ENCODE data around the gene PCDHGA11. TPM values are rescaled to one million over a fixed set of nuclear protein-coding genes. Genes with fewer than 3 reads are reported as not detected.
"Not testable (repeated sequence)": the region's sequence is repeated elsewhere in the genome, so short reads cannot be mapped to it uniquely, and the experiment has no call there.

Gene PCDHGA11
- polyA plus RNA-seq, 1 donor, result 1.4 TPM

DNA sequence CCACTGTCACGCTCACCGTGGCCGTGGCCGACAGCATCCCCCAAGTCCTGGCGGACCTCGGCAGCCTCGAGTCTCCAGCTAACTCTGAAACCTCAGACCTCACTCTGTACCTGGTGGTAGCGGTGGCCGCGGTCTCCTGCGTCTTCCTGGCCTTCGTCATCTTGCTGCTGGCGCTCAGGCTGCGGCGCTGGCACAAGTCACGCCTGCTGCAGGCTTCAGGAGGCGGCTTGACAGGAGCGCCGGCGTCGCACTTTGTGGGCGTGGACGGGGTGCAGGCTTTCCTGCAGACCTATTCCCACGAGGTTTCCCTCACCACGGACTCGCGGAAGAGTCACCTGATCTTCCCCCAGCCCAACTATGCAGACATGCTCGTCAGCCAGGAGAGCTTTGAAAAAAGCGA lies 11.9 kb downstream of the PCDHGA11 start:
- H3K9me3 ChIP-seq (ENCODE audit: control insufficient read depth, low read depth, low read length), result peaks cover 43% of the 10 kb centered on the region

GRCh38 chr5:141434006-141434405 lies 13.2 kb downstream of the PCDHGA11 start:
- no CpG with 5 or more reads among the region's 2 CpGs for WGBS (ENCODE audit: insufficient coverage, low lambda C conversion rate)
- Histone ChIP-seq H3K9me3 (ENCODE audit: control insufficient read depth, low read depth, low read length) (peaks cover 38% of the 10 kb centered on the region), H3K4me3 (ENCODE audit: low read length) (no peak overlapping the region)

More for the DNA sequence above, 11.9 kb downstream of the PCDHGA11 start:
- H3K27ac ChIP-seq (ENCODE audit: low read length); H3K36me3 ChIP-seq (ENCODE audit: control insufficient read depth, insufficient read depth, low read length); DNase-seq; H3K4me1 ChIP-seq (ENCODE audit: control insufficient read depth, insufficient read depth, low read length); H3K4me3 ChIP-seq (ENCODE audit: low read length): not testable (repeated sequence)
- WGBS (ENCODE audit: insufficient coverage, low lambda C conversion rate), result 8% methylated on average over 2 of the region's 29 CpGs
- H3K27me3 ChIP-seq (ENCODE audit: control insufficient read depth, insufficient read depth, low read length), result peaks cover 35% of the 10 kb centered on the region

DNA sequence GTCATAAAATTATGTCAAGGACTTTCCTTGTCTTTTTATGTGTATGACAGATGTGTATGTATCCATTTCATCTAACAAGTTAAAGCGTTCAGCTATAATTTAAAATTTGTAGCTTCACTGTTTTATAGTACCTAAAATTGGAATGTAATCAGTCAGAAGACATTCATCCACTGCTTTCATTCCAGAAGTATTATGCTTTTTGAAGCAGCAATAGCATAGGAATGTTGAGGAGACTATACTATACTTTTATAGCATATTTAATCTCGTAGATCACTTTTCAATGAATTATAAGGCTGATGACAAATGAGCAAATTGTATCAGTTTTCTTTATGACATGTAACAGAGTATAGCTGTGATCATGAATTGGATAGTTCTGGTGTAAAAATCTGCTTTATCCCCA lies 16.4 kb downstream of the PCDHGA11 start:
- H3K4me3 ChIP-seq (ENCODE audit: low read length), result no peak overlapping the region
- peaks cover 9% of the 10 kb centered on the region for H3K27me3 ChIP-seq (ENCODE audit: control insufficient read depth, insufficient read depth, low read length)
- H3K9me3 ChIP-seq (ENCODE audit: control insufficient read depth, low read depth, low read length), result peaks cover 34% of the 10 kb centered on the region
- 89% methylated on average over 1 of the region's 2 CpGs for WGBS (ENCODE audit: insufficient coverage, low lambda C conversion rate)
- H3K36me3 ChIP-seq (ENCODE audit: control insufficient read depth, insufficient read depth, low read length), result no peaks in the 10 kb centered on the region
- no peak overlapping the region for H3K27ac ChIP-seq (ENCODE audit: low read length)
- no peaks in the 10 kb centered on the region for H3K4me1 ChIP-seq (ENCODE audit: control insufficient read depth, insufficient read depth, low read length)
- no peak for DNase-seq

More at GRCh38 chr5:141434006-141434405, 13.2 kb downstream of the PCDHGA11 start:
- H3K4me1 ChIP-seq (ENCODE audit: control insufficient read depth, insufficient read depth, low read length), result no peaks in the 10 kb centered on the region
- peaks cover 29% of the 10 kb centered on the region for H3K27me3 ChIP-seq (ENCODE audit: control insufficient read depth, insufficient read depth, low read length)
- no peak overlapping the region for H3K27ac ChIP-seq (ENCODE audit: low read length)
- no peaks in the 10 kb centered on the region for H3K36me3 ChIP-seq (ENCODE audit: control insufficient read depth, insufficient read depth, low read length)
- no peak for DNase-seq

GRCh38 chr5:141439411-141440141 lies 18.7 kb downstream of the PCDHGA11 start:
- H3K4me1 ChIP-seq (ENCODE audit: control insufficient read depth, insufficient read depth, low read length), result no peaks in the 10 kb centered on the region

DNA sequence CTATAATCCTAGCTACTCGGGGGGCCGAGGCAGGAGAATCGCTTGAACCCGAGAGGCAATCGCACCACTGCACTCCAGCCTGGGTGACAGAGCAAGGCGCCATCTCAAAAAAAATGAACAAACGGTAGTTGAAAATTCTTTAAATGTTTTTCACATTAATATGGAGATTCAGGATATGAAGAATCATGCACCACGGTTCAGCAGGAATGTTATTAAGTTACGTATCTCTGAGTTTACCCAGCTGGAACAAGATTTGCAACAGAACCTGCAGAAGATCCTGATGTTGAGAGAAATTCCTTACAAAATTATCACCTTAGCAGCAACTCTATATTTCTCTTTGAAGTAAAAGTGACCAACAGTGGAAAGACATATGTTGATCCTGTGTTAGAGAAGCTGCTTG lies 19.5 kb downstream of the PCDHGA11 start:
- H3K4me3 ChIP-seq (ENCODE audit: low read length), result no peak overlapping the region
- DNase-seq, result no peak
- no peaks in the 10 kb centered on the region for H3K4me1 ChIP-seq (ENCODE audit: control insufficient read depth, insufficient read depth, low read length)
- H3K27me3 ChIP-seq (ENCODE audit: control insufficient read depth, insufficient read depth, low read length), result no peaks in the 10 kb centered on the region
- peaks cover 21% of the 10 kb centered on the region for H3K9me3 ChIP-seq (ENCODE audit: control insufficient read depth, low read depth, low read length)
- H3K36me3 ChIP-seq (ENCODE audit: control insufficient read depth, insufficient read depth, low read length), result no peaks in the 10 kb centered on the region
- no peak overlapping the region for H3K27ac ChIP-seq (ENCODE audit: low read length)
- WGBS (ENCODE audit: insufficient coverage, low lambda C conversion rate), result 100% methylated on average over 1 of the region's 9 CpGs

More at GRCh38 chr5:141439411-141440141, 18.7 kb downstream of the PCDHGA11 start:
- WGBS (ENCODE audit: insufficient coverage, low lambda C conversion rate), result no CpG with 5 or more reads among the region's 10 CpGs
- Histone ChIP-seq H3K27ac (ENCODE audit: low read length) (no peak overlapping the region), H3K27me3 (ENCODE audit: control insufficient read depth, insufficient read depth, low read length) (no peaks in the 10 kb centered on the region), H3K9me3 (ENCODE audit: control insufficient read depth, low read depth, low read length) (peaks cover 21% of the 10 kb centered on the region), H3K36me3 (ENCODE audit: control insufficient read depth, insufficient read depth, low read length) (no peaks in the 10 kb centered on the region), H3K4me3 (ENCODE audit: low read length) (no peak overlapping the region)
- DNase-seq, result no peak

GRCh38 chr5:141441571-141442170 lies 20.8 kb downstream of the PCDHGA11 start:
- H3K4me1 ChIP-seq (ENCODE audit: control insufficient read depth, insufficient read depth, low read length), result no peaks in the 10 kb centered on the region
- no peaks in the 10 kb centered on the region for H3K36me3 ChIP-seq (ENCODE audit: control insufficient read depth, insufficient read depth, low read length)
- no peak for DNase-seq
- no CpG with 5 or more reads among the region's 50 CpGs for WGBS (ENCODE audit: insufficient coverage, low lambda C conversion rate)
- peaks cover 21% of the 10 kb centered on the region for H3K9me3 ChIP-seq (ENCODE audit: control insufficient read depth, low read depth, low read length)
- no peak overlapping the region for H3K27ac ChIP-seq (ENCODE audit: low read length)
- H3K4me3 ChIP-seq (ENCODE audit: low read length), result no peak overlapping the region
- H3K27me3 ChIP-seq (ENCODE audit: control insufficient read depth, insufficient read depth, low read length), result no peaks in the 10 kb centered on the region

- H3K27me3 ChIP-seq (ENCODE audit: control insufficient read depth, insufficient read depth, low read length), result no peaks in the 10 kb centered on the region
- no peaks in the 10 kb centered on the region for H3K36me3 ChIP-seq (ENCODE audit: control insufficient read depth, insufficient read depth, low read length)
- no peaks in the 10 kb centered on the region for H3K9me3 ChIP-seq (ENCODE audit: control insufficient read depth, low read depth, low read length)
- no peak overlapping the region for H3K27ac ChIP-seq (ENCODE audit: low read length)
- H3K4me1 ChIP-seq (ENCODE audit: control insufficient read depth, insufficient read depth, low read length), result no peaks in the 10 kb centered on the region
- WGBS (ENCODE audit: insufficient coverage, low lambda C conversion rate), result no CpG with 5 or more reads among the region's 3 CpGs
- H3K4me3 ChIP-seq (ENCODE audit: low read length), result no peak overlapping the region
- no peak for DNase-seq
Observed at GRCh38 chr5:141465351-141465750, 44.5 kb downstream of the PCDHGA11 start.

Other genes with a start within 250 kb of the PCDHGA11 start
- 1.3 TPM for gene PCDHB7, start 248.4 kb upstream of the PCDHGA11 start, polyA plus RNA-seq
- 0.67 TPM for gene PCDHB8, start 243.3 kb upstream of the PCDHGA11 start, polyA plus RNA-seq
- gene PCDHB16, start 238.7 kb upstream of the PCDHGA11 start, polyA plus RNA-seq, result 1.1 TPM
- 0.73 TPM for gene PCDHB9, start 233.9 kb upstream of the PCDHGA11 start, polyA plus RNA-seq
- 2.9 TPM for gene PCDHB10, start 228.7 kb upstream of the PCDHGA11 start, polyA plus RNA-seq
- gene PCDHB11, start 221.4 kb upstream of the PCDHGA11 start, polyA plus RNA-seq, result 1.1 TPM
- 1.2 TPM for gene PCDHB12, start 212.3 kb upstream of the PCDHGA11 start, polyA plus RNA-seq
- gene PCDHB13, start 207.1 kb upstream of the PCDHGA11 start, polyA plus RNA-seq, result 1.4 TPM
- 2.7 TPM for gene PCDHB14, start 197.7 kb upstream of the PCDHGA11 start, polyA plus RNA-seq
- gene PCDHB15, start 175.7 kb upstream of the PCDHGA11 start, polyA plus RNA-seq, result 3.0 TPM
- 0.04 TPM for gene SLC25A2, start 117.0 kb upstream of the PCDHGA11 start, polyA plus RNA-seq
- gene TAF7, start 100.3 kb upstream of the PCDHGA11 start, polyA plus RNA-seq, result 88.9 TPM
- gene PCDHGA1, start 90.5 kb upstream of the PCDHGA11 start, polyA plus RNA-seq, result 0.30 TPM
- 1.3 TPM for gene PCDHGA2, start 82.3 kb upstream of the PCDHGA11 start, polyA plus RNA-seq
- 0.96 TPM for gene PCDHGA3, start 77.2 kb upstream of the PCDHGA11 start, polyA plus RNA-seq
- gene PCDHGB1, start 71.0 kb upstream of the PCDHGA11 start, polyA plus RNA-seq, result 0.52 TPM
- gene PCDHGA4, start 66.0 kb upstream of the PCDHGA11 start, polyA plus RNA-seq, result 0.79 TPM
- gene PCDHGB2, start 61.1 kb upstream of the PCDHGA11 start, polyA plus RNA-seq, result 1.0 TPM
- 1.5 TPM for gene PCDHGA5, start 56.9 kb upstream of the PCDHGA11 start, polyA plus RNA-seq
- gene PCDHGB3, start 50.8 kb upstream of the PCDHGA11 start, polyA plus RNA-seq, result 0.85 TPM
- gene PCDHGA6, start 47.2 kb upstream of the PCDHGA11 start, polyA plus RNA-seq, result 1.9 TPM
- gene PCDHGA7, start 38.3 kb upstream of the PCDHGA11 start, polyA plus RNA-seq, result 0.69 TPM
- 1.4 TPM for gene PCDHGB4, start 33.4 kb upstream of the PCDHGA11 start, polyA plus RNA-seq
- gene PCDHGA8, start 28.4 kb upstream of the PCDHGA11 start, polyA plus RNA-seq, result 0.19 TPM
- 1.8 TPM for gene PCDHGB5, start 23.1 kb upstream of the PCDHGA11 start, polyA plus RNA-seq
- gene PCDHGA9, start 18.3 kb upstream of the PCDHGA11 start, polyA plus RNA-seq, result 1.9 TPM
- 2.9 TPM for gene PCDHGB6, start 13.0 kb upstream of the PCDHGA11 start, polyA plus RNA-seq
- gene PCDHGA10, start 8.1 kb upstream of the PCDHGA11 start, polyA plus RNA-seq, result 2.1 TPM
- 3.6 TPM for gene PCDHGB7, start 3.4 kb upstream of the PCDHGA11 start, polyA plus RNA-seq
- gene PCDHGA12, start 9.5 kb downstream of the PCDHGA11 start, polyA plus RNA-seq, result 0.81 TPM
- gene PCDHGC3, start 54.9 kb downstream of the PCDHGA11 start, polyA plus RNA-seq, result 30.4 TPM
- gene PCDHGC4, start 64.0 kb downstream of the PCDHGA11 start, polyA plus RNA-seq, result 1.7 TPM
- 0.39 TPM for gene PCDHGC5, start 68.0 kb downstream of the PCDHGA11 start, polyA plus RNA-seq
- gene DIAPH1, start 197.9 kb downstream of the PCDHGA11 start, polyA plus RNA-seq, result 89.4 TPM
- gene HDAC3, start 215.8 kb downstream of the PCDHGA11 start, polyA plus RNA-seq, result 71.5 TPM
- 2.0 TPM for gene RELL2, start 215.9 kb downstream of the PCDHGA11 start, polyA plus RNA-seq
- 21.4 TPM for gene FCHSD1, start 230.4 kb downstream of the PCDHGA11 start, polyA plus RNA-seq